CD8-positive, alpha-beta memory T cell (primary cell): ENCODE measurements around the gene ZNF223. TPM values are rescaled to one million over a fixed set of nuclear protein-coding genes. Genes with fewer than 3 reads are reported as not detected.

Experiments
- CTCF ChIA-PET: fragments of 350-600 bp; sonication (Branson Sonifier 250); formaldehyde crosslinking; loops from one replicate; lab custom pipeline; 2021; ENCODE audit warnings: antibody characterized with exemption; lab: Charles Lee
- POLR2A ChIA-PET: fragments of 350-600 bp; sonication (Branson Sonifier 250); formaldehyde crosslinking; loops from one replicate; lab custom pipeline; 2021; ENCODE audit warnings: antibody characterized with exemption; lab: Charles Lee
- DNase-seq, 5 donors: peaks; one replicate each; pipeline versions ENCODE4 v3.0.0 to v3.0.0-alpha.2; 2020 to 2022; ENCODE audit warnings: mixed read lengths in 1 of 5
- H3K27ac ChIP-seq: one replicate; pipeline ENCODE4 v1.7.0; 2013; ENCODE audit warnings: low read depth, mild to moderate bottlenecking, low read length, moderate library complexity
- H3K27me3 ChIP-seq: 2 replicates; pipeline ENCODE4 v1.7.0; 2013; ENCODE audit warnings: low read length, mild to moderate bottlenecking; ENCODE audit not compliant: insufficient read depth, poor library complexity, severe bottlenecking
- H3K36me3 ChIP-seq: 2 replicates; pipeline ENCODE4 v1.7.0; 2013; ENCODE audit warnings: mild to moderate bottlenecking, low read length, moderate library complexity; ENCODE audit not compliant: insufficient read depth
- H3K4me1 ChIP-seq: 2 replicates; pipeline ENCODE4 v1.7.0; 2013; ENCODE audit warnings: mild to moderate bottlenecking, low read length, moderate library complexity; ENCODE audit not compliant: insufficient read depth
- H3K4me3 ChIP-seq: 2 replicates; pipeline ENCODE4 v1.7.0; 2013; ENCODE audit warnings: mild to moderate bottlenecking, low read length
- H3K9me3 ChIP-seq: 2 replicates; pipeline ENCODE4 v1.7.0; 2013; ENCODE audit warnings: mild to moderate bottlenecking, low read length
- H3K27ac Mint-ChIP-seq, 8 donors: one replicate each; pipeline ENCODE4 v1.8.0; 2020 to 2021; ENCODE audit warnings: mixed read lengths in 8 of 8, mild to moderate bottlenecking in 6 of 8, inconsistent platforms in 3 of 8, moderate library complexity in 3 of 8
- H3K27me3 Mint-ChIP-seq, 2 donors: one replicate each; pipeline ENCODE4 v1.8.0; 2020 to 2021; ENCODE audit warnings: mixed read lengths in 2 of 2, mild to moderate bottlenecking in 1 of 2, moderate library complexity in 1 of 2
- H3K36me3 Mint-ChIP-seq, 3 donors: one replicate each; pipeline ENCODE4 v1.8.0; 2020 to 2021; ENCODE audit warnings: mixed read lengths in 3 of 3, inconsistent platforms in 1 of 3, mild to moderate bottlenecking in 1 of 3
- H3K4me1 Mint-ChIP-seq, 3 donors: one replicate each; pipeline ENCODE4 v1.8.0; 2020 to 2021; ENCODE audit warnings: mixed read lengths in 3 of 3, inconsistent platforms in 1 of 3, mild to moderate bottlenecking in 1 of 3
- H3K4me3 Mint-ChIP-seq, 7 donors: one replicate each; pipeline ENCODE4 v1.8.0; 2020 to 2021; ENCODE audit warnings: mixed read lengths in 7 of 7, mild to moderate bottlenecking in 6 of 7, moderate library complexity in 4 of 7, inconsistent platforms in 2 of 7
- H3K9me3 Mint-ChIP-seq, 5 donors: one replicate each; pipeline ENCODE4 v1.8.0; 2020 to 2022; ENCODE audit warnings: mixed read lengths in 5 of 5, mild to moderate bottlenecking in 3 of 5, moderate library complexity in 2 of 5, inconsistent platforms in 1 of 5
- polyA plus RNA-seq: library from polyadenylated mRNA; unstranded; fragments of 300-500 nt; fragmentation: Illumina TruSeq; gene quantifications from one replicate; pipeline ENCODE4 v1.2.3, GENCODE V29; 2021
- total RNA-seq, 2 experiments: library from RNA; stranded (reverse); gene quantifications; one replicate each; pipeline ENCODE4 v1.2.3, GENCODE V29; 2021

The ZNF223 gene
- total and polyA plus RNA-seq, 3 experiments from 2014 or later, result 1.3 to 2.7 (median 1.9) TPM

GRCh38 chr19:44019498-44019897, 32.3 kb upstream of the ZNF223 start:
- Mint-ChIP-seq H3K4me3 (no peak overlapping the region), H3K4me1 (peaks cover 0 to under 1% (median under 1%) of the 10 kb centered on the region in 3 donors), H3K27ac (no peak overlapping the region), H3K27me3 (peaks cover 11 to 36% of the 10 kb centered on the region in 2 donors), H3K9me3 (peaks cover 21 to 65% (median 39%) of the 10 kb centered on the region in 5 donors), H3K36me3 (peaks cover 2 to 64% (median 5%) of the 10 kb centered on the region in 3 donors)
- Histone ChIP-seq H3K27ac (no peak overlapping the region), H3K4me3 (no peak overlapping the region), H3K9me3 (peaks cover 8% of the 10 kb centered on the region), H3K27me3 (no peaks in the 10 kb centered on the region), H3K4me1 (peaks cover under 1% of the 10 kb centered on the region), H3K36me3 (no peaks in the 10 kb centered on the region)
- DNase-seq, result no peak
- POLR2A ChIA-PET, result no interaction called here
- CTCF ChIA-PET, result no interaction called here

GRCh38 chr19:44021221-44021620, 30.6 kb upstream of the ZNF223 start:
- H3K4me3 ChIP-seq, result no peak overlapping the region
- peaks cover 12% of the 10 kb centered on the region for H3K4me1 ChIP-seq
- Mint-ChIP-seq H3K4me1 (peaks cover 16 to 18% (median 18%) of the 10 kb centered on the region in 3 donors), H3K9me3 (peaks cover 9 to 50% (median 30%) of the 10 kb centered on the region in 5 donors), H3K36me3 (peaks cover 4 to 70% (median 13%) of the 10 kb centered on the region in 3 donors), H3K27me3 (peaks cover 11 to 36% of the 10 kb centered on the region in 2 donors), H3K27ac (no peak overlapping the region), H3K4me3 (no peak overlapping the region)
- ChIA-PET POLR2A (no interaction called here), CTCF (no interaction called here)
- no peaks in the 10 kb centered on the region for H3K36me3 ChIP-seq
- no peak overlapping the region for H3K27ac ChIP-seq
- no peaks in the 10 kb centered on the region for H3K27me3 ChIP-seq
- peaks cover 8% of the 10 kb centered on the region for H3K9me3 ChIP-seq
- DNase-seq, result no peak

GRCh38 chr19:44024900-44025216, 27.0 kb upstream of the ZNF223 start:
- Histone ChIP-seq H3K4me3 (peak overlapping the region; percentile 88), H3K4me1 (peaks cover 12% of the 10 kb centered on the region), H3K27ac (peak overlapping the region; percentile 14), H3K27me3 (no peaks in the 10 kb centered on the region), H3K9me3 (peaks cover 12% of the 10 kb centered on the region), H3K36me3 (peaks cover 22% of the 10 kb centered on the region)
- ChIA-PET CTCF (interaction anchor here (1.2 kb wide), 1 partner anchor 90 kb away, joined by 3 read pairs; the partner anchor contains the start of gene ZNF45), POLR2A (no interaction called here)
- H3K9me3 Mint-ChIP-seq, result peaks cover 27 to 56% (median 46%) of the 10 kb centered on the region in 5 donors
- peaks cover 11 to 16% of the 10 kb centered on the region in 2 donors for H3K27me3 Mint-ChIP-seq
- no peak for DNase-seq
- peak overlapping the region in 6 of 8 donors; percentile 65 to 97 (median 90) for H3K27ac Mint-ChIP-seq
- peaks cover 24 to 37% (median 31%) of the 10 kb centered on the region in 3 donors for H3K4me1 Mint-ChIP-seq
- peak overlapping the region; percentile 89 to 99 (median 98) for H3K4me3 Mint-ChIP-seq
- H3K36me3 Mint-ChIP-seq, result peaks cover 30 to 78% (median 47%) of the 10 kb centered on the region in 3 donors

- H3K9me3 ChIP-seq, result peaks cover 10% of the 10 kb centered on the region
- Mint-ChIP-seq H3K27me3 (peaks cover 11% of the 10 kb centered on the region in 2 donors), H3K9me3 (peaks cover 29 to 56% (median 48%) of the 10 kb centered on the region in 5 donors), H3K4me1 (peaks cover 24 to 37% (median 31%) of the 10 kb centered on the region in 3 donors), H3K4me3 (peak within 1 kb of the TSS; percentile 89 to 99 (median 98)), H3K36me3 (peaks cover 35 to 79% (median 52%) of the 10 kb centered on the region in 3 donors), H3K27ac (peak within 1 kb of the TSS; percentile 65 to 97 (median 90))
- H3K4me3 ChIP-seq, result peak within 1 kb of the TSS; percentile 88
- H3K36me3 ChIP-seq, result peaks cover 24% of the 10 kb centered on the region
- POLR2A ChIA-PET, result interaction anchor here (1.3 kb wide), 1 partner anchor 22 kb away, joined by 3 read pairs; no protein-coding TSS in a partner anchor
- H3K27me3 ChIP-seq, result no peaks in the 10 kb centered on the region
- CTCF ChIA-PET, result interaction anchor here (1.2 kb wide), 1 partner anchor 90 kb away, joined by 3 read pairs; the partner anchor contains the start of gene ZNF45
- peaks cover 12% of the 10 kb centered on the region for H3K4me1 ChIP-seq
- peak; percentile 57 to 84 (median 67) for DNase-seq
- peak within 1 kb of the TSS; percentile 62 for H3K27ac ChIP-seq
These were observed 26.5 kb upstream of the ZNF223 start, which contains the start of gene ZNF222 for GRCh38 chr19:44025217-44025936. TSS of gene ZNF222 (plus strand) at chr19:44025379. CDS start at chr19:44025437, 58 bp downstream.

GRCh38 chr19:44026622-44027021, 25.2 kb upstream of the ZNF223 start:
- Histone ChIP-seq H3K36me3 (peaks cover 24% of the 10 kb centered on the region), H3K27ac (no peak overlapping the region), H3K27me3 (no peaks in the 10 kb centered on the region), H3K4me1 (peaks cover 12% of the 10 kb centered on the region), H3K9me3 (peaks cover 8% of the 10 kb centered on the region), H3K4me3 (no peak overlapping the region)
- DNase-seq, result no peak
- ChIA-PET POLR2A (interaction anchor here (1.3 kb wide), 1 partner anchor 23 kb away, joined by 3 read pairs; no protein-coding TSS in a partner anchor), CTCF (no interaction called here)
- peaks cover 24 to 37% (median 31%) of the 10 kb centered on the region in 3 donors for H3K4me1 Mint-ChIP-seq
- no peak overlapping the region for H3K27ac Mint-ChIP-seq
- peaks cover 35 to 64% (median 53%) of the 10 kb centered on the region in 5 donors for H3K9me3 Mint-ChIP-seq
- peaks cover 42 to 83% (median 64%) of the 10 kb centered on the region in 3 donors for H3K36me3 Mint-ChIP-seq
- H3K27me3 Mint-ChIP-seq, result peaks cover 3 to 7% of the 10 kb centered on the region in 2 donors
- peak overlapping the region; percentile 23 to 99 (median 96) for H3K4me3 Mint-ChIP-seq

GRCh38 chr19:44032001-44032610, 19.7 kb upstream of the ZNF223 start:
- H3K9me3 ChIP-seq, result peaks cover 31% of the 10 kb centered on the region
- no peaks in the 10 kb centered on the region for H3K27me3 ChIP-seq
- H3K36me3 Mint-ChIP-seq, result peaks cover 45 to 75% (median 66%) of the 10 kb centered on the region in 3 donors
- no peaks in the 10 kb centered on the region for H3K27me3 Mint-ChIP-seq
- no peak overlapping the region for H3K27ac Mint-ChIP-seq
- no peaks in the 10 kb centered on the region for H3K4me1 ChIP-seq
- DNase-seq, result no peak
- POLR2A ChIA-PET, result no interaction called here
- H3K36me3 ChIP-seq, result peaks cover 19% of the 10 kb centered on the region
- H3K27ac ChIP-seq, result no peak overlapping the region
- CTCF ChIA-PET, result no interaction called here
- H3K4me3 Mint-ChIP-seq, result no peak overlapping the region
- H3K9me3 Mint-ChIP-seq, result peaks cover 75 to 97% (median 94%) of the 10 kb centered on the region in 5 donors
- peaks cover 7 to 12% (median 11%) of the 10 kb centered on the region in 3 donors for H3K4me1 Mint-ChIP-seq
- no peak overlapping the region for H3K4me3 ChIP-seq

GRCh38 chr19:44042147-44042546, 9.7 kb upstream of the ZNF223 start:
- H3K27me3 ChIP-seq, result no peaks in the 10 kb centered on the region
- no peaks in the 10 kb centered on the region for H3K4me1 Mint-ChIP-seq

More at GRCh38 chr19:44042147-44042546, 9.7 kb upstream of the ZNF223 start:
- no peak for DNase-seq
- POLR2A ChIA-PET, result no interaction called here
- CTCF ChIA-PET, result no interaction called here
- no peak overlapping the region for H3K4me3 Mint-ChIP-seq
- no peak overlapping the region for H3K27ac ChIP-seq
- H3K9me3 ChIP-seq, result no peaks in the 10 kb centered on the region
- no peaks in the 10 kb centered on the region for H3K36me3 ChIP-seq
- peaks cover 9 to 53% of the 10 kb centered on the region in 2 donors for H3K27me3 Mint-ChIP-seq
- no peak overlapping the region for H3K27ac Mint-ChIP-seq
- H3K9me3 Mint-ChIP-seq, result peaks cover 29 to 58% (median 51%) of the 10 kb centered on the region in 5 donors
- no peaks in the 10 kb centered on the region for H3K4me1 ChIP-seq
- H3K4me3 ChIP-seq, result no peak overlapping the region
- peaks cover 0 to 50% (median 5%) of the 10 kb centered on the region in 3 donors for H3K36me3 Mint-ChIP-seq
